Measurements from ENCODE around the gene RNF130. TPM values are rescaled to one million over a fixed set of nuclear protein-coding genes. Genes with fewer than 3 reads are reported as not detected.

Gene RNF130
- total and polyA plus RNA-seq, 9 of the 15 experiments (the other 6 are each of a cell fraction or from before 2014, with no cell fraction given), result 5.8 to 39.4 (median 27.1) TPM

- TF ChIP-seq E2F8 (IDR thresholded peaks at IDR 0.05; ENCODE audit: low read depth, partially characterized antibody), result peak; percentile 57
- no peak for TF ChIP-seq EZH2 (IDR thresholded peaks at IDR 0.05; ENCODE audit: borderline replicate concordance, low read depth, low read length)
- peak; percentile 95 for TF ChIP-seq GATA2 (CRISPR knock-in tag; IDR thresholded peaks at IDR 0.05)
- TF ChIP-seq E2F6 (IDR thresholded peaks at IDR 0.05; ENCODE audit: borderline replicate concordance in 1 of 2, extremely low read depth in 1 of 2, insufficient read depth in 1 of 2, insufficient read length in 1 of 2, low read depth in 1 of 2, low read length in 1 of 2, poor library complexity in 1 of 2, severe bottlenecking in 1 of 2), result no peak
- no peak for TF ChIP-seq THAP12 (CRISPR knock-in tag; IDR thresholded peaks at IDR 0.05)
- TF ChIP-seq SMARCB1 (IDR thresholded peaks at IDR 0.05; ENCODE audit: insufficient read length, low read depth), result no peak
- no peak for TF ChIP-seq STAG1 (CRISPR knock-in tag; IDR thresholded peaks at IDR 0.05; ENCODE audit: borderline replicate concordance)
- TF ChIP-seq ZNF395 (CRISPR knock-in tag; IDR thresholded peaks at IDR 0.05), result peak; percentile 97
- TF ChIP-seq ZNF280B (CRISPR knock-in tag; IDR thresholded peaks at IDR 0.05), result no peak
- no peak; the same call in 1 of the 2 replicates for TF ChIP-seq BACH1 (tag; IDR thresholded peaks at IDR 0.05)
- 0 out of 2 replicates have a peak, but pooled peaks have one; percentile 68 for TF ChIP-seq ZNF76 (CRISPR knock-in tag; IDR thresholded peaks at IDR 0.05; ENCODE audit: borderline replicate concordance)
- TF ChIP-seq ZNF436 (CRISPR knock-in tag; IDR thresholded peaks at IDR 0.05), result no peak
- TF ChIP-seq ZBTB2 (IDR thresholded peaks at IDR 0.05), result peak; percentile 28; the same call in 1 of the 2 replicates
- TF ChIP-seq NFE2 (IDR thresholded peaks at IDR 0.05; ENCODE audit: low read depth), result 0 out of 2 replicates have a peak, but pooled peaks have one; percentile 27
- peak; percentile 58 to 94; a peak in 2 of 4 replicates for TF ChIP-seq TBL1XR1 (IDR thresholded peaks at IDR 0.05; ENCODE audit: low read length in 2 of 2)
Observed at GRCh38 chr5:180093651-180094382, 22.3 kb upstream of the RNF130 start (continued).
